CD4-positive, alpha-beta T cell treated with Interleukin-2 at 100 ng/mL for 4 hours (primary cell): ENCODE results near the gene PMM2.

ENCODE experiments used
- DNase-seq: peaks from one replicate; pipeline ENCODE4 v3.0.0-alpha.2; 2020; ENCODE audit warnings: low spot score

The PMM2 gene

DNA sequence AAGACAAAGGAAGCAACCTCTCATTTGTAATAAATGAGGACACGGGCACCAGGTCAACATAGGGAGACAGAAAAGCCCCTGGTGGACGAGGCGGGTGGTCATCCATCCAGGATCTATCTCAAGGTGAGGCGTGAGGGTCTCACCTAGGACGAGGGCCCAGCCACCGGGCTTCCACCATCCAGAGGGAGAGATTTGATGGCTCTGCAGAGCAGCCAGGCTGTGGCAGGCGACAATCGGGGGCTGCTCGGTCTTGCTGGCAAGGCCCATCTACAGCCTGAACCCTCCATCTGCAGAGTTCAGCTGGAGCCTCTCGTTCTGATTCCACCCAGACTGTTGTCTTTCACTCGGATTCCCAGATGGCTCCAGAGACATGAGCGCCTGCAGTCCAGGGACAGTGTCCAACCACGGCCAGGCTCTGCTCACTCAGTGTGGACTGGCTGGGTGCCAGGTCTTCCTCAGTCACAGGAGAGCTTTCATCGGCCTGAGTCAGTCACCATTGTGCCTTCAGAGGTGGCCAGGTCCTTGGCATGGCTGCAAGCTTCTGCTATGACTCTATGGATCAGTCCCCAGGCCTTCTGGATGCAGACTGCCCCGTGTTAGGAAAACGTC lies 90.4 kb downstream of the PMM2 start:
- no peak for DNase-seq

DNA sequence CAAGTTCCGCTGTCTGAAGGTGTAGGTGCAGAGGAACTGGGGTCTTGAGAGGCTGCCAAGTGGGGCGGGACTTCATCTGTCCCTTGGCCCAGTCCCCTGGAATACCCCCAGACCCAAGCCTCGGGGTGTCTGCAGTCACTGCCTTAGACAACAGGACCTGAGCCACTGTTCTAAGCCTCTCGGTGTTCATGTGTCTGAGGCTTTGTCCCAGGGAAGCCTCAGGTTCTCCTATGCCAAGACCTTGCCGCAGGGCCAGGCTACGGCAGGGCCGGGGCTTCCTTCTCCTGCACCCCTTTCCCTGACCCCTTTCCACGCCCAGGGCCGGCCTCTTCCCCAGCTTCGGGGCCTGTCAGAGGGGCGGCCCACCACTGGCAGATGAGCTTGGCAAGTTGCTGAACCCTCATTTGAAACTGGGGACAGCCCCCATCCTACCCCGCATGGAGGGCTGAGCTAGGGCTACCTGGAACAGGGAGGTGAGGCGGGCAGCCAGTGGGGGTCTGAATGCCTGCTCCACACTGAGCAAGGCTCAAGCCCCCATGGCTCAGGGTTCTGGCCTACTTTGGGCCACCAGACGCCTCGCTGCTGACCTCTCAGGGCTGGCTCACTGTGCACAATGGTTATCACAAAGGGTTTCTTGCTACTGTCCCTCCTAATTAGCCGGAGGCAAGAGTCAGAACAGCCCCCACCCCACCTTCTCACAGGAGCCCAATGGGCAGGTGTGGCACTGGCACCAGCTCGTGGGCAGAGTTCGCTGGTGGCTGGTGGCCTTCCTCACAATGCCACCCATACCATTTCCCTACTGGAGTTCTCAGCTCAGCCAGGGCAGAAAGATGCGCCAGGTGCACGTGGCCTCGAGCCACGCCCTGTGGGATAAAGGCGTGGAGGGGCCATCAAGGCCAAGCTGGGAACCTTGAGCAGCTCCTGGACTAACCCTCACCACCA lies 91.6 kb downstream of the PMM2 start:
- DNase-seq: no peak

- no peak for DNase-seq
These were observed 92.4 kb downstream of the PMM2 start for GRCh38 chr16:8889893-8890548.

DNA sequence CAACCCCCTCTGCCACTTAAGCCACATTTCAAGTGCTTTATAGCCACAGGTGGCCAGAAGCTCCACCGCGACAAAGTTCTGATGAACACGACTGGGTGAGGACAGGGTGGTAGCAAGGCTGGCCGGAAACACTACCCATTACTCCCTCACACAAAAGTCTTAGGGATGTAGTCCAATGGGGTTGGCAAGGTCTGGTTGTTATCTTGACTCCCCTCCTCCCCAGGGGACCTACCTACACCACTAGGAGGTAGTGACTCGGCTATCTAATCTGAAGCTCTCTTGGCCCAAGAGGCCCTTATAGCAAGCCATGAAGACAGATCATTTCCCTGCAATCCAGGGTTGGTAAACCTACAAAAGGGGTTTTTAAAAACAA lies 92.9 kb downstream of the PMM2 start:
- no peak for DNase-seq

- no peak for DNase-seq
These were observed 94.5 kb downstream of the PMM2 start for GRCh38 chr16:8892101-8892575.

- DNase-seq: no peak
These were observed 95.8 kb downstream of the PMM2 start for GRCh38 chr16:8893426-8893825.

DNA sequence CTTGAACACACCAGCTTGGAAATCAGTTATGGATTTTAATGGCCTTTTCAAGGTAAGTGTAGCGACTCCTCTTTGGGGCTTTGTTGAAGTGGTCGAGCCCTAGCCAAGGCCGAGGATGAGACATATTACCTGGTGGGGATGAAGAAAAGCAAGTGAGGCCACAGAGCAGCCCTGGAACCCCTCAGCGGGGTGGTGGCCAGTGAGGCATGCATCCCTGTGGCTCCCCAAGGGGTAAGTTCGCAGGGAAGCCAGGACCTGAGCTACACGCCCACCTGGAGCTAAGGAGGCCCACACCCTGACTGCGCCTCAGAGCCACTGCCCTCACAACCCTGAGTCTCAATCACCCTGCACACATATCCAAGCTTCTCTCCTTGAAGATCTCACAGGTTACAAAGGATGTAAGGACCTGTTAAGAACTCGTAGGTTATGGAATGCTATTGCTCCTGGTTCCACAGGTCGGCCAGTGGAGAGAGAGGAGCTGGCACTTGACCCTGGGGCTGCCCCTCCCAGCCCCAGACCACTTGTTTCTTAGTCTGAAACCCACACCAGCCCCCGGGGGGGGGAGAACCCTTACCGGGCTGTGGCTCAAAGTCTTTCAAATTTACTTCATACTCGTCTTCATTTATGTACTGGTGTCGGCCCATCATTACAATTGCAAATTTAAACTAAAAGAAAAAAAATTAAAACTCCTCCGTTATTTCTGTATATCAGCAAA lies 96.5 kb downstream of the PMM2 start:
- DNase-seq: no peak

- DNase-seq: no peak
These were observed 97.2 kb downstream of the PMM2 start for GRCh38 chr16:8894736-8895334.

DNA sequence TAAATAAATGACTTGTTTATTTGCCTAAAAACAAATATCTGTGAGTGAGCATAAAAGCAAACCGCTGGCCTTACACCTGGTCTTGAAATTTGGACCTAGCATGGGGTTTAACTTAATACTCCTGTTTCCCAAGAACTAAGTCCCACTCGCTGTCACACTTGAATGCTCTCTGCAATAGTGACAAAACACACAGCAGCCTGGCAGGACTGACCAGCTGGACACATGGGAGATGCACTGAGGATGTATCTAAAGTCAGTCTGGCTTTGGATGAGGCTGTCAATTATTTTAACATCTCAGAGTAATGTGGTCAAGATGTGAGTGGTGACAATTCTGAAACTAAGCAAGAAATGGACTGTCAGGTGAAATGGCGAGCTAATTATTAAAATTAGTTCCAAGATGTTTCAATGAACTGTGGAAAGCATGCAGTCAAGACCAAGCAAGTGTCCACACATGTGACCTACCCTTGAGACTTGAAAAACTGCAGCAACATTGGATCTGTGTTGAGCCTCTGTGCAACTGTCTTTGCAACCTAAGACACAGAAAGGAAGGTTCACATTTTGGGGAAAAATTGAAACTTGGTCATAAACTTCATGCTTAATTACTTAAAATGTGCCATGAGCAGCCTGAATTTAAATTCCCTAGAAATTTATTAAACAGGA lies 101.2 kb downstream of the PMM2 start:
- DNase-seq: no peak
